ENCODE data around the gene MAZ.
"Not testable (repeated sequence)": the region's sequence is repeated elsewhere in the genome, so short reads cannot be mapped to it uniquely, and the experiment has no call there.

MAZ gene

GRCh38 chr16:29806099-29806579 is at the start of gene MAZ:
Gene MAZ (plus strand): TSS chr16:29806529. CDS start chr16:29806702, 173 bp downstream.
- DNase-seq: peak; percentile 94 to 95

- DNase-seq: no peak
Observed at GRCh38 chr16:29756654-29757053, 49.7 kb upstream of the MAZ start.

- not testable (repeated sequence) for DNase-seq
Observed at GRCh38 chr16:29757086-29757485, 49.2 kb upstream of the MAZ start.

GRCh38 chr16:29757950-29758466 is 48.3 kb upstream of the MAZ start:
- DNase-seq: no peak

GRCh38 chr16:29760567-29761279 is 45.6 kb upstream of the MAZ start:
- DNase-seq: no peak

GRCh38 chr16:29761280-29761651 is 45.1 kb upstream of the MAZ start:
- not testable (repeated sequence) for DNase-seq

GRCh38 chr16:29761882-29762281 is 44.4 kb upstream of the MAZ start:
- peak; percentile 62 to 78 for DNase-seq

GRCh38 chr16:29763326-29763725 is 43.0 kb upstream of the MAZ start:
- no peak for DNase-seq

GRCh38 chr16:29765167-29766032 is 40.9 kb upstream of the MAZ start:
- peak; percentile 60 to 73 for DNase-seq

GRCh38 chr16:29766571-29766970 is 39.8 kb upstream of the MAZ start:
- no peak for DNase-seq

- DNase-seq: no peak
Observed at GRCh38 chr16:29767062-29767461, 39.3 kb upstream of the MAZ start.

- no peak for DNase-seq
Observed at GRCh38 chr16:29769507-29769906, 36.8 kb upstream of the MAZ start.

GRCh38 chr16:29770250-29770929 is 35.9 kb upstream of the MAZ start:
- DNase-seq: no peak

- DNase-seq: not testable (repeated sequence)
Observed at GRCh38 chr16:29772330-29772729, 34.0 kb upstream of the MAZ start.

- no peak for DNase-seq
Observed at GRCh38 chr16:29774730-29775129, 31.6 kb upstream of the MAZ start.

- no peak for DNase-seq
Observed at GRCh38 chr16:29775742-29776408, 30.5 kb upstream of the MAZ start.

- no peak for DNase-seq
Observed at GRCh38 chr16:29777576-29778350, 28.6 kb upstream of the MAZ start, which contains the start of gene ZG16. Gene ZG16 (plus strand): TSS chr16:29778256. CDS start chr16:29779267, 1,011 bp downstream.

- no peak for DNase-seq
Observed at GRCh38 chr16:29779474-29779873, 26.9 kb upstream of the MAZ start.

- DNase-seq: not testable (repeated sequence)
Observed at GRCh38 chr16:29783094-29783953, 23.0 kb upstream of the MAZ start.

GRCh38 chr16:29784157-29784556 is 22.2 kb upstream of the MAZ start:
- DNase-seq: no peak

All from NCI-H526 (cell line).